ENCODE data around the gene PITPNM3.

- no peak for TF ChIP-seq CTCF (conservative IDR thresholded peaks at IDR 0.05 in 1 of 2, IDR thresholded peaks at IDR 0.05 in 1 of 2; ENCODE audit: low read depth in 1 of 2, low read length in 2 of 2)
- no peak for TF ChIP-seq EZH2 (IDR thresholded peaks at IDR 0.05; ENCODE audit: low read length, missing control alignments)
Observed at GRCh38 chr17:6453279-6454024, 102.9 kb downstream of the PITPNM3 start.

Data from fibroblast of lung (primary cell).